ENCODE data around the gene LAPTM4A.
A peak's percentile ranks its signal among the peaks of the same experiment; 100 is the strongest.

LAPTM4A gene

DNA sequence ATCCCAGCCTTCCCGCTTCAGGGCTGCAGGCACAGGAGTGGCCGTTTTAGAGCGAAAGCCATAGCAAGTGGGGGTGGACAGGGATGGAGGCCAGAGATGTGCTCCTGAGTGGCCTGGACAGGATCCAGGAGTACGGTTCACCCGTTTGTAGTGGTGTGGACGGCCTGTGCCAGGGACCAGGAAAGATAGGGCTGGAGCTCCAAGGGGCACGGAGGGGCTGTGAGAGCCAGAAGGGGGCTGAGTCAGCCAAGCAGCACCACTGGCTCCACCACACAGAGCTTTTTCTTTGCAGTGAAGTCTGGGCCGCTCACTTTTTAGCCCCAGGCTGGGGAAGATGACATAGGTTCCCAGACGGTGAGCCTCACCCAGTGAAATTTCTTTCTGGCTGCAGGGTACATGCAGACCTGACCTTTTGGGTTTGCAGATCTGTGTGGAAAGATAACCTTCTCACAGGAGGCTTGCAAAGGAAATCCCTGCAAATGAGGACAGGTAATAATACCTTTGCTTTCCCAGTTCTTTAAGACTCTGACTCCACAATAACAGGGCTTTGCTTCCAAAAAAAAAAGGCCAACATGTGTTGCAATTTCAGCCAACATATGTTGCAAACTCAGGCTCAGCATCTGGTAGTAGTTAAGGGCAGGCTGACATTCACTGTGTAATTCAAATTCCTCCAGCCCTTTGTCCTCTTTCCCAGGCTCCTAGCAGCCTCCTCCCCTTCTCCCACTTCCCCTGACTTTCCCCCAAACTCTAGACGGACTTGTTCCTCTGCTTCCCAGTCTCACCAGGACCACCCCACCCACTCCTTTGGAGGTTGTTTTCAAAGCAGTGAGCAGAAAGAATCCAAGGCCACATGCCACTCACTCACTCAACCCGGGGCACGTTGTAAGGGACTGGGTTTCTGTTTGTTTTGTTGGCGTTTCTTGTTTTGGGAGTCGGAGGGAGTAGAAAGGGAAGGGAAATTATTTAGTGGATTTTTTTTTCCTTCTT lies 20.3 kb upstream of the LAPTM4A start:
- Histone ChIP-seq H4K12ac (ENCODE audit: low read depth, low read length) (no peak overlapping the region), H3K27me3 (ENCODE audit: insufficient read depth, low read length) (no peaks in the 10 kb centered on the region), H4K91ac (ENCODE audit: low read depth, low read length) (peak overlapping the region; percentile 53), H3K14ac (ENCODE audit: low read length) (peak overlapping the region; percentile 7), H3K23ac (ENCODE audit: low read length) (no peak overlapping the region), H3K36me3 (ENCODE audit: control insufficient read depth in 1 of 2, insufficient read depth in 2 of 2, low read length in 2 of 2) (no peaks in the 10 kb centered on the region), H3K79me2 (ENCODE audit: control insufficient read depth, insufficient read depth, low read length, poor library complexity) (peaks cover 5% of the 10 kb centered on the region), H3K4me2 (ENCODE audit: low read length) (peak overlapping the region; percentile 47), H2BK5ac (ENCODE audit: low read depth, low read length, poor library complexity) (peak overlapping the region; percentile 58), H2AK5ac (ENCODE audit: low read length) (no peak overlapping the region), H3K27ac (ENCODE audit: low read depth, low read length) (peak overlapping the region; percentile 85), H3K79me1 (ENCODE audit: low read length) (peaks cover 38% of the 10 kb centered on the region), H3K4me3 (ENCODE audit: low read depth, low read length) (no peak overlapping the region), H3K18ac (ENCODE audit: low read length) (peak overlapping the region; percentile 2), H3K4ac (ENCODE audit: low read depth, low read length) (peak overlapping the region; percentile 2), H3K9ac (ENCODE audit: low read length) (no peak overlapping the region), H2BK12ac (ENCODE audit: low read length) (peak overlapping the region; percentile 14), H2AFZ (ENCODE audit: insufficient read depth, low read length, poor library complexity) (no peak overlapping the region), H3K4me1 (ENCODE audit: control insufficient read depth in 1 of 2, insufficient read depth in 2 of 2, low read length in 2 of 2) (peaks cover 24 to 27% of the 10 kb centered on the region in 2 experiments), H4K8ac (ENCODE audit: low read depth, low read length) (peak overlapping the region; percentile 11), H3K9me3 (ENCODE audit: insufficient read depth, low read depth, low read length) (peaks cover 2% of the 10 kb centered on the region), H2BK120ac (ENCODE audit: insufficient read depth, low read length, poor library complexity) (peak overlapping the region; percentile 44)
- no CpG with 5 or more reads among the region's 14 CpGs for WGBS (ENCODE audit: extremely low coverage, insufficient coverage, insufficient read length)
- DNase-seq, result peak; percentile 96 to 99

- H3K4me1 ChIP-seq (ENCODE audit: control insufficient read depth in 1 of 2, insufficient read depth in 2 of 2, low read length in 2 of 2), result peaks cover 31 to 37% of the 10 kb centered on the region in 2 experiments
- H2BK12ac ChIP-seq (ENCODE audit: low read length), result no peak overlapping the region
- H3K4me2 ChIP-seq (ENCODE audit: low read length), result no peak overlapping the region
- no peak overlapping the region for H2AFZ ChIP-seq (ENCODE audit: insufficient read depth, low read length, poor library complexity)
- no peak overlapping the region for H3K4me3 ChIP-seq (ENCODE audit: low read depth, low read length)
- H3K23ac ChIP-seq (ENCODE audit: low read length), result no peak overlapping the region
- H3K79me1 ChIP-seq (ENCODE audit: low read length), result peaks cover 37% of the 10 kb centered on the region
- no peak overlapping the region for H3K9ac ChIP-seq (ENCODE audit: low read length)
- H3K14ac ChIP-seq (ENCODE audit: low read length), result no peak overlapping the region
- H3K79me2 ChIP-seq (ENCODE audit: control insufficient read depth, insufficient read depth, low read length, poor library complexity), result peaks cover 8% of the 10 kb centered on the region
- H3K9me3 ChIP-seq (ENCODE audit: insufficient read depth, low read depth, low read length), result peaks cover 3% of the 10 kb centered on the region
- H4K91ac ChIP-seq (ENCODE audit: low read depth, low read length), result no peak overlapping the region
- H3K27ac ChIP-seq (ENCODE audit: low read depth, low read length), result no peak overlapping the region
- no peak overlapping the region for H2BK120ac ChIP-seq (ENCODE audit: insufficient read depth, low read length, poor library complexity)
- no peak overlapping the region for H3K18ac ChIP-seq (ENCODE audit: low read length)
- no peak overlapping the region for H2BK5ac ChIP-seq (ENCODE audit: low read depth, low read length, poor library complexity)
- H4K12ac ChIP-seq (ENCODE audit: low read depth, low read length), result no peak overlapping the region
- H2AK5ac ChIP-seq (ENCODE audit: low read length), result no peak overlapping the region
- no peak overlapping the region for H3K4ac ChIP-seq (ENCODE audit: low read depth, low read length)
- no peak overlapping the region for H4K8ac ChIP-seq (ENCODE audit: low read depth, low read length)
- peak in 1 of 2 donors; percentile 25 for DNase-seq
- H3K27me3 ChIP-seq (ENCODE audit: insufficient read depth, low read length), result no peaks in the 10 kb centered on the region
- H3K36me3 ChIP-seq (ENCODE audit: control insufficient read depth in 1 of 2, insufficient read depth in 2 of 2, low read length in 2 of 2), result no peaks in the 10 kb centered on the region
Measured at GRCh38 chr2:20069756-20070155, 18.3 kb upstream of the LAPTM4A start.

DNA sequence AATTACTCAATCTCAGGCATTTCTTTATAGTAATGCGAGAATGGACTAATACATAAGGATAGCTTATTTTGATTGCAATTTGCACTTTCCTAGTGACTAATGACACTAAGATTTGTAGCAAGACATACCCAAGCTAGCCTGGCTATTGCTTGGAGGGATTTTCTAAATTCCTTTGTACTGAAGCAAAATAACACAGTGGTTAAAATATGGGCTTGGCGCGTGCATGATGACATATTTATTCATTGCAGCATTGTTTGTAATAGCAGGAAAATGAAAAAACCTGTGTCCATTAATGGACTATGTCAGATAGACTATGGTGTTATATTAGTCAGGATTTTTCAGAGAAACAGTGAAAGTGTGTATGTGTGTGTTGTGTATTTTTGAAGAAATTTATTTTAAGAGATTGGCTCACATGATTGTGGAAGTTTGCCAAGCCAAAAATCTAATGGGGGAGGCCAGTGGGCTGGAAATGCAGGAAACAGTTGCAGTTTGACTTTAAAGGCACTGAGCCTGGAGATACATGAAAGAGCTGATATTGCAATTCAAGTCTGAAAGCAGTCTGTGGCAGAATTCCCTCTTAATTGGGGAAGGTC lies 16.7 kb upstream of the LAPTM4A start:
- peak overlapping the region; percentile 83 for H2BK12ac ChIP-seq (ENCODE audit: low read length)
- no peak overlapping the region for H4K12ac ChIP-seq (ENCODE audit: low read depth, low read length)
- peak overlapping the region; percentile 5 for H3K27ac ChIP-seq (ENCODE audit: low read depth, low read length)
- H3K4me1 ChIP-seq (ENCODE audit: control insufficient read depth in 1 of 2, insufficient read depth in 2 of 2, low read length in 2 of 2), result peaks cover 19 to 33% of the 10 kb centered on the region in 2 experiments
- no peak overlapping the region for H2BK5ac ChIP-seq (ENCODE audit: low read depth, low read length, poor library complexity)
- peak; percentile 84 to 96 for DNase-seq
- H2AK5ac ChIP-seq (ENCODE audit: low read length), result no peak overlapping the region
- H3K9me3 ChIP-seq (ENCODE audit: insufficient read depth, low read depth, low read length), result peaks cover 3% of the 10 kb centered on the region
- H3K23ac ChIP-seq (ENCODE audit: low read length), result no peak overlapping the region
- no peak overlapping the region for H3K4me3 ChIP-seq (ENCODE audit: low read depth, low read length)
- no peak overlapping the region for H3K14ac ChIP-seq (ENCODE audit: low read length)
- WGBS (ENCODE audit: extremely low coverage, insufficient coverage, insufficient read length), result no CpG with 5 or more reads among the region's 3 CpGs
- no peak overlapping the region for H3K9ac ChIP-seq (ENCODE audit: low read length)
- H3K4ac ChIP-seq (ENCODE audit: low read depth, low read length), result no peak overlapping the region
- H3K79me2 ChIP-seq (ENCODE audit: control insufficient read depth, insufficient read depth, low read length, poor library complexity), result peaks cover 8% of the 10 kb centered on the region
- no peak overlapping the region for H3K18ac ChIP-seq (ENCODE audit: low read length)
- no peak overlapping the region for H2BK120ac ChIP-seq (ENCODE audit: insufficient read depth, low read length, poor library complexity)
- H3K79me1 ChIP-seq (ENCODE audit: low read length), result peaks cover 27% of the 10 kb centered on the region
- H4K91ac ChIP-seq (ENCODE audit: low read depth, low read length), result no peak overlapping the region
- H2AFZ ChIP-seq (ENCODE audit: insufficient read depth, low read length, poor library complexity), result no peak overlapping the region
- H3K4me2 ChIP-seq (ENCODE audit: low read length), result no peak overlapping the region
- H4K8ac ChIP-seq (ENCODE audit: low read depth, low read length), result no peak overlapping the region
- no peaks in the 10 kb centered on the region for H3K36me3 ChIP-seq (ENCODE audit: control insufficient read depth in 1 of 2, insufficient read depth in 2 of 2, low read length in 2 of 2)
- H3K27me3 ChIP-seq (ENCODE audit: insufficient read depth, low read length), result no peaks in the 10 kb centered on the region

GRCh38 chr2:20065885-20066602 lies 14.6 kb upstream of the LAPTM4A start:
- Histone ChIP-seq H3K27ac (ENCODE audit: low read depth, low read length) (no peak overlapping the region), H3K14ac (ENCODE audit: low read length) (peak overlapping the region; percentile 46), H3K36me3 (ENCODE audit: control insufficient read depth in 1 of 2, insufficient read depth in 2 of 2, low read length in 2 of 2) (no peaks in the 10 kb centered on the region), H4K8ac (ENCODE audit: low read depth, low read length) (peak overlapping the region; percentile 13), H2BK12ac (ENCODE audit: low read length) (peak overlapping the region; percentile 61), H4K91ac (ENCODE audit: low read depth, low read length) (peak overlapping the region; percentile 79), H3K27me3 (ENCODE audit: insufficient read depth, low read length) (no peaks in the 10 kb centered on the region), H3K4me3 (ENCODE audit: low read depth, low read length) (no peak overlapping the region), H3K4me2 (ENCODE audit: low read length) (no peak overlapping the region), H4K12ac (ENCODE audit: low read depth, low read length) (no peak overlapping the region), H3K4ac (ENCODE audit: low read depth, low read length) (peak overlapping the region; percentile 64), H2BK5ac (ENCODE audit: low read depth, low read length, poor library complexity) (peak overlapping the region; percentile 61), H2AFZ (ENCODE audit: insufficient read depth, low read length, poor library complexity) (no peak overlapping the region), H3K9me3 (ENCODE audit: insufficient read depth, low read depth, low read length) (peaks cover 3% of the 10 kb centered on the region), H2AK5ac (ENCODE audit: low read length) (peak overlapping the region; percentile 87), H3K79me2 (ENCODE audit: control insufficient read depth, insufficient read depth, low read length, poor library complexity) (peaks cover 5% of the 10 kb centered on the region), H3K18ac (ENCODE audit: low read length) (no peak overlapping the region), H3K79me1 (ENCODE audit: low read length) (peaks cover 16% of the 10 kb centered on the region), H3K9ac (ENCODE audit: low read length) (no peak overlapping the region), H3K23ac (ENCODE audit: low read length) (no peak overlapping the region), H3K4me1 (ENCODE audit: control insufficient read depth in 1 of 2, insufficient read depth in 2 of 2, low read length in 2 of 2) (peaks cover 12 to 26% of the 10 kb centered on the region in 2 experiments), H2BK120ac (ENCODE audit: insufficient read depth, low read length, poor library complexity) (peak overlapping the region; percentile 68)
- peak in 1 of 2 donors; percentile 41 for DNase-seq
- WGBS (ENCODE audit: extremely low coverage, insufficient coverage, insufficient read length), result no CpG with 5 or more reads among the region's 6 CpGs

All from trophoblast cell (in vitro differentiated cells and primary cell).